Kidney epithelial cell (primary cell): ENCODE results near the gene CALM3. TPM values are rescaled to one million over a fixed set of nuclear protein-coding genes. Genes with fewer than 3 reads are reported as not detected.

Experiments
- DNase-seq: peaks from one replicate; pipeline ENCODE4 v3.0.0-alpha.2; 2010; ENCODE audit warnings: low read depth
- H3K27me3 ChIP-seq: 2 replicates; pipeline ENCODE4 v1.6.0; 2011; ENCODE audit warnings: low read length; ENCODE audit not compliant: control insufficient read depth, insufficient read depth
- H3K36me3 ChIP-seq: 2 replicates; pipeline ENCODE4 v1.5.1; 2011; ENCODE audit warnings: low read length; ENCODE audit not compliant: control insufficient read depth, insufficient read depth
- H3K4me3 ChIP-seq: 2 replicates; pipeline ENCODE4 v1.5.1; 2011; ENCODE audit warnings: low read depth, mild to moderate bottlenecking, control low read depth, low read length
- CTCF ChIP-seq: IDR thresholded peaks from 2 replicates; pipeline ENCODE4 v1.5.1; 2011; ENCODE audit warnings: mild to moderate bottlenecking, moderate library complexity, low read length, control low read depth, inconsistent platforms; ENCODE audit not compliant: insufficient read depth, poor library complexity, severe bottlenecking
- total RNA-seq: library from RNA; depleted of rRNA; stranded (reverse); fragments of >200 nt; gene quantifications from 2 replicates; pipeline ENCODE4 v1.2.3, GENCODE V29; 2015

Gene CALM3
- total RNA-seq, 1 donor from 2014 or later, result 127 TPM

- Histone ChIP-seq H3K4me3 (peak overlapping the region; percentile 20), H3K27me3 (peaks cover 64% of the 10 kb centered on the region), H3K36me3 (no peaks in the 10 kb centered on the region)
- no peak for DNase-seq
- no peak for TF ChIP-seq CTCF
Observed at GRCh38 chr19:46634045-46634655, 33.0 kb downstream of the CALM3 start.

GRCh38 chr19:46634656-46635218 lies 33.6 kb downstream of the CALM3 start:
- H3K36me3 ChIP-seq, result no peaks in the 10 kb centered on the region
- no peak for TF ChIP-seq CTCF
- DNase-seq, result no peak
- peak overlapping the region; percentile 20 for H3K4me3 ChIP-seq
- peaks cover 70% of the 10 kb centered on the region for H3K27me3 ChIP-seq

- TF ChIP-seq CTCF, result no peak
- no peak within 1 kb of the TSS for H3K4me3 ChIP-seq
- DNase-seq, result no peak
- H3K36me3 ChIP-seq, result no peaks in the 10 kb centered on the region
- H3K27me3 ChIP-seq, result peaks cover 68% of the 10 kb centered on the region
Observed at GRCh38 chr19:46635920-46636761, 35.0 kb downstream of the CALM3 start, which contains the start of gene GNG8. TSS of gene GNG8 (minus strand) at chr19:46636202. CDS start at chr19:46634682, 1,520 bp downstream.

- Histone ChIP-seq H3K36me3 (no peaks in the 10 kb centered on the region), H3K27me3 (peaks cover 66% of the 10 kb centered on the region), H3K4me3 (no peak overlapping the region)
- no peak for DNase-seq
- TF ChIP-seq CTCF, result no peak
Observed at GRCh38 chr19:46637224-46637623, 36.1 kb downstream of the CALM3 start.

GRCh38 chr19:46639358-46640182 lies 38.4 kb downstream of the CALM3 start:
- H3K4me3 ChIP-seq, result peak overlapping the region; percentile 12
- peaks cover 50% of the 10 kb centered on the region for H3K27me3 ChIP-seq
- no peak for DNase-seq
- H3K36me3 ChIP-seq, result no peaks in the 10 kb centered on the region
- no peak for TF ChIP-seq CTCF
